Right atrium auricular region (tissue), 2 donors: ENCODE measurements around the gene COL23A1. TPM values are rescaled to one million over a fixed set of nuclear protein-coding genes. Genes with fewer than 3 reads are reported as not detected.

Experiments used
- DNase-seq: peaks from one replicate; pipeline ENCODE4 v3.0.0-alpha.2; 2019; ENCODE audit warnings: low spot score
- H3K27ac ChIP-seq, 2 donors: fragments of 200-600 bp; sonication (generic); 1 replicate in 1 of 2; 2 replicates in 1 of 2; pipeline ENCODE4 v1.5.1; 2016 to 2019
- H3K27me3 ChIP-seq, 2 donors: fragments of 200-600 bp; sonication (generic); one replicate each; pipeline versions ENCODE4 v1.5.1 to v1.6.0; 2017 to 2019
- H3K36me3 ChIP-seq: fragments of 200-600 bp; sonication (generic); one replicate; pipeline ENCODE4 v1.5.1; 2016
- H3K4me1 ChIP-seq, 2 donors: fragments of 200-600 bp; sonication (generic); one replicate each; pipeline versions ENCODE4 v1.5.1 to v1.6.0; 2017 to 2019
- H3K4me3 ChIP-seq, 2 donors: fragments of 200-600 bp; sonication (generic); 1 replicate in 1 of 2; 2 replicates in 1 of 2; pipeline ENCODE4 v1.5.1; 2017 to 2019; ENCODE audit warnings: mild to moderate bottlenecking in 1 of 2, moderate library complexity in 1 of 2
- H3K9me3 ChIP-seq, 2 donors: fragments of 200-600 bp; sonication (generic); one replicate each; pipeline ENCODE4 v1.5.1; 2019
- total RNA-seq, 2 donors: library from RNA; depleted of rRNA; stranded (reverse); fragments of >200 nt; gene quantifications; one replicate each; pipeline ENCODE4 v1.1.0, GENCODE V29; 2016
- TF ChIP-seq, protein P1 (sequence below), 2 donors: fragments of 200-600 bp; sonication (generic); IDR thresholded peaks; one replicate each; pipeline ENCODE4 v1.5.1; 2019; ENCODE audit warnings: antibody characterized with exemption in 2 of 2

COL23A1 gene
- total RNA-seq, 2 donors from 2014 or later = 5.7 to 6.8 TPM

DNA sequence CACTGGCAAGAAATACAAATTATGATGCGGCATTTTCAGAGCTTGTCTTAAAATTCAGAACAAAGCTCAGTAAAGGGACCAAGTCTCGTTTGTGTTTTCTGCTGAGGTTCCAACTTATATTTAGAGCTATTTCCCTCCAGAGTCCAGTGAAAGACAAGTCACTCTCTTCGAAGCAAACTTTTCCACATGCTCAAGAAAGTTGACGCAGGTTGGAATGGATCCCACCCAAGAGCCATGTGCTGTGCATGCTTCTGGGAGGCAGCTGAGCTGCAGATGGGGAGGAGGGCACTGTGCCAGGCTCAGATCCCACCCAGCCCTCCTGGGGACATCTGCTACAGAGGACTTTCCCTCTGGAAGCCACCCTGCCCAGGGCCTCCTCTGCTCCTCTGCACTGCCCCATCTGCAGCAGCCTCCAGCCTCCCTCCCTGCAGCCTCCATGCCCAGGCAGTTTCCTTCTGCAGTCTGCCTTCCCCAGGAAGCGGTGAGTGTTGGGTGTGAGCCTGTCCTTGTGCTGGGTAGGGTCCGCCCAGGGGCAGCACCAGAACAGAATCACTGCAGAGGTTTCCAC is 75.3 kb downstream of the COL23A1 start:
- H3K36me3 ChIP-seq = no peaks in the 10 kb centered on the region
- no peaks in the 10 kb centered on the region for H3K4me1 ChIP-seq
- no peaks in the 10 kb centered on the region for H3K27me3 ChIP-seq
- no peak overlapping the region for H3K27ac ChIP-seq
- TF ChIP-seq, protein P1, sequence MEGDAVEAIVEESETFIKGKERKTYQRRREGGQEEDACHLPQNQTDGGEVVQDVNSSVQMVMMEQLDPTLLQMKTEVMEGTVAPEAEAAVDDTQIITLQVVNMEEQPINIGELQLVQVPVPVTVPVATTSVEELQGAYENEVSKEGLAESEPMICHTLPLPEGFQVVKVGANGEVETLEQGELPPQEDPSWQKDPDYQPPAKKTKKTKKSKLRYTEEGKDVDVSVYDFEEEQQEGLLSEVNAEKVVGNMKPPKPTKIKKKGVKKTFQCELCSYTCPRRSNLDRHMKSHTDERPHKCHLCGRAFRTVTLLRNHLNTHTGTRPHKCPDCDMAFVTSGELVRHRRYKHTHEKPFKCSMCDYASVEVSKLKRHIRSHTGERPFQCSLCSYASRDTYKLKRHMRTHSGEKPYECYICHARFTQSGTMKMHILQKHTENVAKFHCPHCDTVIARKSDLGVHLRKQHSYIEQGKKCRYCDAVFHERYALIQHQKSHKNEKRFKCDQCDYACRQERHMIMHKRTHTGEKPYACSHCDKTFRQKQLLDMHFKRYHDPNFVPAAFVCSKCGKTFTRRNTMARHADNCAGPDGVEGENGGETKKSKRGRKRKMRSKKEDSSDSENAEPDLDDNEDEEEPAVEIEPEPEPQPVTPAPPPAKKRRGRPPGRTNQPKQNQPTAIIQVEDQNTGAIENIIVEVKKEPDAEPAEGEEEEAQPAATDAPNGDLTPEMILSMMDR (IDR thresholded peaks at IDR 0.05) = no peak
- DNase-seq = no peak
- no peak overlapping the region for H3K4me3 ChIP-seq
- H3K9me3 ChIP-seq = peaks cover 0 to 12% of the 10 kb centered on the region in 2 donors

DNA sequence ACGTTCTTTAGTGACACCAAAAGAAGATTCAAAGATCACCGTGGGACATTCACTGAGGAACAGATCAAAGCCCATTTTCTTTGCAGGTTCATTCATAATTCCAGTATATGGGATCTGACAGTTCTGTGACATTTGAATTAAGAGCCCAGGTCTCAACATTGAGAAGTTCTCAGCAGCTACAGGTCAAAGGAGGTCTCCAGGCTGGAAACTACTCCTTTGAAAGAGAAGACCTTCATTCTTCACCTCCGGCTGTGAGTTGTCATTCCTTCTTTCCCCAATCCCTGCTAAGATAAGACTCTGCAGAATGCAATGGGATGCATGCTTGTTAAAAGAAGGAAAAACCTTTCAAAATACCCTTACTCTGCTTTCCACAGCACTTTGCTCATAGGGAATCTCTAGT is 79.0 kb downstream of the COL23A1 start:
- H3K27ac ChIP-seq = no peak overlapping the region
- no peaks in the 10 kb centered on the region for H3K4me1 ChIP-seq
- DNase-seq = no peak
- H3K36me3 ChIP-seq = no peaks in the 10 kb centered on the region
- peaks cover 0 to 12% of the 10 kb centered on the region in 2 donors for H3K9me3 ChIP-seq
- no peaks in the 10 kb centered on the region for H3K27me3 ChIP-seq
- TF ChIP-seq, protein P1 (IDR thresholded peaks at IDR 0.05) = no peak
- no peak overlapping the region for H3K4me3 ChIP-seq

DNA sequence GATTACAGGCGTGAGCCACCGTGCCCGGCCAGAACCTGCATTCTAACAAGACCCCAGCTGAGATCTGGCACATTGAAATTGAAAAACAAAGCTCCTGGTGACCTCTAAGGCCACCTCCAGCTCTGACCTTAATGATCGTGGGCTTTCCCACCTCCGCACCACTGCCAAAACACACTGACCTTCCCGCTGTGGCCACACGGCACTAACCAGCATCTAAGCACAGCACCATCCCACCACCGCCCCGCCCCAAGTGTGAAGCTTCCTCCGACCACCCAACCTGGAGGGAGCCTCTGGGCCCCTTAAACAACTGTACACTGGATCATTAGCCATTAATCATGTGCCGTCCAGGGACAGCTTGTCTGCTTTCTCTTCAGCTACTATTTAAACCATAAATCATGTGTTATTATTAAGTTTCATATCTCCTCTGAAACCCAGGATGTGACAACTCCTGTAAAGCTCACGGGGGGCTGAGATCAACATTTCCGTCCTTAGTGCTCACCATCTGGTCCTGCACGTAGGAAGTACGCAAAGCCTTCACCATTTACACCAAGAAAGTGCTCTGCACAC is 80.6 kb downstream of the COL23A1 start:
- Histone ChIP-seq H3K36me3 (no peaks in the 10 kb centered on the region), H3K27me3 (no peaks in the 10 kb centered on the region), H3K9me3 (peaks cover 0 to 12% of the 10 kb centered on the region in 2 donors), H3K27ac (no peak overlapping the region), H3K4me1 (no peaks in the 10 kb centered on the region), H3K4me3 (no peak overlapping the region)
- DNase-seq = no peak
- TF ChIP-seq, protein P1 (IDR thresholded peaks at IDR 0.05) = no peak

DNA sequence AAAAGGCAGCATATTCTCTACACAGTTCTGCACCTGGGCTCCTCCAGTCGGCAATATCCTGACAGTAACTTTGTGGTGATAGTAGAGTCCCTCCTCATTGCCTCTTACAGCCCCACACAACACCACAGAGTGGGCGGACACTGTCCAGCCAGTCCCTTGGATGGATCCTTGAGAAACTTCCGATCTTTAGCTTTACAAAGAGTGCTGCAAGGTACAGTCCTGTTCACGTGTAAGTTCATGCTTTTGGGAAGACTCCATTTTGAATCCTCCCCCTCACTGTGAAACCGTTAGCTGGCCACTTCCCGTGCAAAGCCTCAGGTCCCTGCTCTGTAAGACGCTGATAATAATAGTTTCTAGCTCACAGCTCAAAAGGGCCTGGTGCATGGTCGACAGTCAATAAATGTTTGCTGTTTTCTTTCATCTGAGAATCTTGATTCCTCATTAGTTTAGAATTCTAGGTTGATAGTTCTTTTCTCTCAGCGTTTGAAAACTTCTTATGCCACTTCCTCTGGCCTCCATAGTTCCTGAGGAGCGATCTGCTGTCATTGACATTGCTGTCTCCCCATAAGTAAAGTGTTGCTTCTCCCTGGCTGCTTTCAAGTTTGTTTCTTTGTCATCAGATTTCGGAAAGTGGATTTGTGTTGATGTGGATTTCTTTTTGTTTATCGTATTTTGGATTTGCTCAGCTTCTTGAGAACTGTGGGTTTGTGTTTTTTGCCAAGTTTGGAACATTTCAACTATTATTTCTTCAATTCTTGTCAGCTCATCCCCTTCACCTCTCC is 82.9 kb downstream of the COL23A1 start:
- Histone ChIP-seq H3K27ac (no peak overlapping the region), H3K4me3 (no peak overlapping the region), H3K4me1 (no peaks in the 10 kb centered on the region), H3K9me3 (no peaks in the 10 kb centered on the region), H3K27me3 (no peaks in the 10 kb centered on the region), H3K36me3 (no peaks in the 10 kb centered on the region)
- TF ChIP-seq, protein P1 (IDR thresholded peaks at IDR 0.05) = no peak
- DNase-seq = no peak

DNA sequence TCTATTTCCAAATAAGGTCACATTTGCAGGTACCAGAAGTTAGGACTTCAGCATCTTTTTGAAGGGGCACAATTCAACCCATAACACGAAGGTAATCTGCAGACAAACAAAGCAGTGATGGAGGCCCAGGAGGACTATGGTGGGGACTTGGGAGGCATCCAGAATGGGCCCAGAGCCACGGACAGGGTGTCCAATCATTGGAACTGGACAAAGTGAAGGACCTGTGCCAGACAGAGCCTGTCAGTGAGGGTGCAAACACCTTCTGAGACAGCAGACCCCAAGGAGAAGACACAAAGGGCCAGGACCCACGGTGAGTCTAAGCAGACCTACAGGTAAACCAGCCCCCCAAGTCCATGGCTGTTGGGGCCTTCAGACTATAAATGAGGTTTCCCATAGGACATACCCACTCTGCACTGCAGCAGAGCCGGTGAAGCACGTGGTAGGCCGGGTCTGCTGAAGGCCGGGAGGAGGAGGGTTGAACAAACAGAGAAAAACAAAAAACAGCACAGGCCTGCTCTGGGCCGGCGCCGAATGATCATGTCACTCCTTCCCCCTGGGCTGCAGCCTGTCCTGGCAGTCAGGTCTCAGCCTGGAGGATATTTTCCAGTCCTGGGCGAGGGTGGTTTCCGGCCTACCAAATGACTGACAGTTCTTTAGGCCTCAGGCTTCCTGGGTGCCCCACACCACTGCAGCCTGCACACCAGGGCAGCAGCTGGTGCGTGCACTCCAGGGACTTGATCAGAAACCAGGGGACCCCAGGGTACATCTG is 84.4 kb downstream of the COL23A1 start:
- Histone ChIP-seq H3K27me3 (no peaks in the 10 kb centered on the region), H3K4me1 (no peaks in the 10 kb centered on the region), H3K36me3 (no peaks in the 10 kb centered on the region), H3K27ac (no peak overlapping the region), H3K4me3 (no peak overlapping the region), H3K9me3 (no peaks in the 10 kb centered on the region)
- DNase-seq = no peak
- TF ChIP-seq, protein P1 (IDR thresholded peaks at IDR 0.05) = no peak
